K562 (cell line): ENCODE measurements around the gene TMPRSS9. TPM values are rescaled to one million over a fixed set of nuclear protein-coding genes. Genes with fewer than 3 reads are reported as not detected.

ENCODE experiments used
- SMARCA4 ChIP-seq: fragments of 450-650 bp; IDR thresholded peaks from 2 replicates; pipeline ENCODE4 v1.6.1; 2016
- ZNF23 ChIP-seq: fragments of 250-450 bp; sonication (Bioruptor Pico); IDR thresholded peaks from 2 replicates; pipeline ENCODE4 v1.4.0; 2020; ENCODE audit warnings: mild to moderate bottlenecking
- ZNF311 ChIP-seq: fragments of 250-450 bp; sonication (Bioruptor Pico); IDR thresholded peaks from 2 replicates; pipeline ENCODE4 v1.4.0; 2020; ENCODE audit warnings: mild to moderate bottlenecking, moderate library complexity
- polyA plus RNA-seq, 8 experiments: library from polyadenylated mRNA; depleted of rRNA in 4 of 8; stranded (reverse) in 5 of 8; unstranded in 3 of 8; fragments of >200 nt; fragmentation: Nextera tagmentation in 2 of 8; fragmentation: Illumina TruSeq in 1 of 8; extraction: Ambion mirVana in 2 of 8; extraction: Trizol in 1 of 8; gene quantifications; 2 replicates each; pipeline versions ENCODE4 v1.2.1 to v1.2.3, GENCODE V29; 2011 to 2014; ENCODE audit warnings: inconsistent platforms in 1 of 8, missing spikeins in 1 of 8
- total RNA-seq, 7 experiments: library from RNA; depleted of rRNA in 6 of 7; stranded (reverse); fragments of >200 nt in 6 of 7; fragmentation: Illumina TruSeq in 2 of 7; extraction: Trizol in 2 of 7; gene quantifications; 2 replicates each; pipeline versions ENCODE4 v1.2.1 to v1.2.3, GENCODE V29; 2011 to 2021; ENCODE audit warnings: low replicate concordance in 1 of 7
- TF ChIP-seq, protein P1 (sequence below), 2 experiments: fragments of 450-650 bp in 1 of 2; sonication (generic) in 1 of 2; formaldehyde crosslinking in 1 of 2; IDR thresholded peaks; 2 replicates each; pipeline versions ENCODE4 v1.7.1 to v1.9.0; 2016 to 2022; ENCODE audit warnings: inconsistent platforms in 1 of 2, mild to moderate bottlenecking in 1 of 2, missing genetic modification reagents in 1 of 2
- TF ChIP-seq, protein P2 (sequence below): fragments of 450-650 bp; IDR thresholded peaks from one replicate; pipeline ENCODE4 v1.6.1; 2018; ENCODE audit warnings: mild to moderate bottlenecking, moderate library complexity; ENCODE audit not compliant: partially characterized antibody
- TF ChIP-seq, protein P3 (sequence below): sonication (generic); formaldehyde crosslinking; IDR thresholded peaks from 2 replicates; pipeline ENCODE4 v1.8.1; 2023; ENCODE audit warnings: missing genetic modification reagents, mild to moderate bottlenecking, borderline replicate concordance
- TF ChIP-seq, protein P4 (sequence below), 2 experiments: fragments of 450-650 bp in 1 of 2; IDR thresholded peaks; 2 replicates each; pipeline ENCODE4 v1.6.1; 2011 to 2017; ENCODE audit warnings: low read depth in 2 of 2, antibody characterized with exemption in 1 of 2, borderline replicate concordance in 1 of 2, low read length in 1 of 2, mild to moderate bottlenecking in 1 of 2, mixed read lengths in 1 of 2; ENCODE audit not compliant: control insufficient read depth in 1 of 2

Gene TMPRSS9
- total and polyA plus RNA-seq, 9 of the 15 experiments (the other 6 are each of a cell fraction or from before 2014, with no cell fraction given): 0.01 to 0.03 TPM; not detected in 7

DNA sequence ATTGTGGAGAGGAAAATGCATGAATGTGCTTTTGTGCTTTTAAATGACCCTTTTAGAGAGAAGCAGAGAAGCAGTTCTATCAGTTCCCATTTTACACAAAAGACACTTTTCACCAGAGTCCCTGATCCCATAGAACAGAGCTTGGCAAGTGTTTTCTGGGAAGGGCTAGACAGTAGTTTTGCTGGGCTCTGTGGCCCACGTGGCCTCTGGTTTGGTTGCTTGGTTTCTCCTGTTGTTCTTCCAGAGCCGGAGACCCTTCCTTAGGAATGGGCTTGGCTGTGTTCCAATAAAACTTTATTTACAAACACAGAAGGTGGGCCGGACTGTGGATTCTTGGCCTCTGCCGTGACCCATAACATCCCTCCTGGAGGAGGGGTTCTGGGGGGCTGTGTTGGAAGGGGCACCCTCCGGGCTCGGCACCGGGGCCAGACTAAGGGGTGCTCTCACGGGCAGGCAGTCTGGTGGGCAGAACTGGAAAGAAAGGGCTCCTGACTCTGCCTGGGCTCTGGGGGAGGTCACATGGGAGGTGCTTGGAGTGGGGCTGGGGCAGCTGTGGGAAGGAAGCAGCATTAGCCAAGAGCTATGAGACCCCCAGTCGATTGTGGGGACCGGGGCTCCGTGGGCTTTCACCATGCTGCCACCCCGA, 28.3 kb upstream of the TMPRSS9 start (continued):
- TF ChIP-seq, protein P1, sequence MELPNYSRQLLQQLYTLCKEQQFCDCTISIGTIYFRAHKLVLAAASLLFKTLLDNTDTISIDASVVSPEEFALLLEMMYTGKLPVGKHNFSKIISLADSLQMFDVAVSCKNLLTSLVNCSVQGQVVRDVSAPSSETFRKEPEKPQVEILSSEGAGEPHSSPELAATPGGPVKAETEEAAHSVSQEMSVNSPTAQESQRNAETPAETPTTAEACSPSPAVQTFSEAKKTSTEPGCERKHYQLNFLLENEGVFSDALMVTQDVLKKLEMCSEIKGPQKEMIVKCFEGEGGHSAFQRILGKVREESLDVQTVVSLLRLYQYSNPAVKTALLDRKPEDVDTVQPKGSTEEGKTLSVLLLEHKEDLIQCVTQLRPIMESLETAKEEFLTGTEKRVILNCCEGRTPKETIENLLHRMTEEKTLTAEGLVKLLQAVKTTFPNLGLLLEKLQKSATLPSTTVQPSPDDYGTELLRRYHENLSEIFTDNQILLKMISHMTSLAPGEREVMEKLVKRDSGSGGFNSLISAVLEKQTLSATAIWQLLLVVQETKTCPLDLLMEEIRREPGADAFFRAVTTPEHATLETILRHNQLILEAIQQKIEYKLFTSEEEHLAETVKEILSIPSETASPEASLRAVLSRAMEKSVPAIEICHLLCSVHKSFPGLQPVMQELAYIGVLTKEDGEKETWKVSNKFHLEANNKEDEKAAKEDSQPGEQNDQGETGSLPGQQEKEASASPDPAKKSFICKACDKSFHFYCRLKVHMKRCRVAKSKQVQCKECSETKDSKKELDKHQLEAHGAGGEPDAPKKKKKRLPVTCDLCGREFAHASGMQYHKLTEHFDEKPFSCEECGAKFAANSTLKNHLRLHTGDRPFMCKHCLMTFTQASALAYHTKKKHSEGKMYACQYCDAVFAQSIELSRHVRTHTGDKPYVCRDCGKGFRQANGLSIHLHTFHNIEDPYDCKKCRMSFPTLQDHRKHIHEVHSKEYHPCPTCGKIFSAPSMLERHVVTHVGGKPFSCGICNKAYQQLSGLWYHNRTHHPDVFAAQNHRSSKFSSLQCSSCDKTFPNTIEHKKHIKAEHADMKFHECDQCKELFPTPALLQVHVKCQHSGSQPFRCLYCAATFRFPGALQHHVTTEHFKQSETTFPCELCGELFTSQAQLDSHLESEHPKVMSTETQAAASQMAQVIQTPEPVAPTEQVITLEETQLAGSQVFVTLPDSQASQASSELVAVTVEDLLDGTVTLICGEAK (IDR thresholded peaks at IDR 0.05): peak; percentile 92
- TF ChIP-seq, protein P1 (CRISPR knock-in tag; IDR thresholded peaks at IDR 0.05): peak; percentile 78
- TF ChIP-seq SMARCA4: no peak
- TF ChIP-seq ZNF23 (CRISPR knock-in tag): no peak
- TF ChIP-seq, protein P2, sequence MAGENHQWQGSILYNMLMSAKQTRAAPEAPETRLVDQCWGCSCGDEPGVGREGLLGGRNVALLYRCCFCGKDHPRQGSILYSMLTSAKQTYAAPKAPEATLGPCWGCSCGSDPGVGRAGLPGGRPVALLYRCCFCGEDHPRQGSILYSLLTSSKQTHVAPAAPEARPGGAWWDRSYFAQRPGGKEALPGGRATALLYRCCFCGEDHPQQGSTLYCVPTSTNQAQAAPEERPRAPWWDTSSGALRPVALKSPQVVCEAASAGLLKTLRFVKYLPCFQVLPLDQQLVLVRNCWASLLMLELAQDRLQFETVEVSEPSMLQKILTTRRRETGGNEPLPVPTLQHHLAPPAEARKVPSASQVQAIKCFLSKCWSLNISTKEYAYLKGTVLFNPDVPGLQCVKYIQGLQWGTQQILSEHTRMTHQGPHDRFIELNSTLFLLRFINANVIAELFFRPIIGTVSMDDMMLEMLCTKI: no peak
- TF ChIP-seq, protein P3, sequence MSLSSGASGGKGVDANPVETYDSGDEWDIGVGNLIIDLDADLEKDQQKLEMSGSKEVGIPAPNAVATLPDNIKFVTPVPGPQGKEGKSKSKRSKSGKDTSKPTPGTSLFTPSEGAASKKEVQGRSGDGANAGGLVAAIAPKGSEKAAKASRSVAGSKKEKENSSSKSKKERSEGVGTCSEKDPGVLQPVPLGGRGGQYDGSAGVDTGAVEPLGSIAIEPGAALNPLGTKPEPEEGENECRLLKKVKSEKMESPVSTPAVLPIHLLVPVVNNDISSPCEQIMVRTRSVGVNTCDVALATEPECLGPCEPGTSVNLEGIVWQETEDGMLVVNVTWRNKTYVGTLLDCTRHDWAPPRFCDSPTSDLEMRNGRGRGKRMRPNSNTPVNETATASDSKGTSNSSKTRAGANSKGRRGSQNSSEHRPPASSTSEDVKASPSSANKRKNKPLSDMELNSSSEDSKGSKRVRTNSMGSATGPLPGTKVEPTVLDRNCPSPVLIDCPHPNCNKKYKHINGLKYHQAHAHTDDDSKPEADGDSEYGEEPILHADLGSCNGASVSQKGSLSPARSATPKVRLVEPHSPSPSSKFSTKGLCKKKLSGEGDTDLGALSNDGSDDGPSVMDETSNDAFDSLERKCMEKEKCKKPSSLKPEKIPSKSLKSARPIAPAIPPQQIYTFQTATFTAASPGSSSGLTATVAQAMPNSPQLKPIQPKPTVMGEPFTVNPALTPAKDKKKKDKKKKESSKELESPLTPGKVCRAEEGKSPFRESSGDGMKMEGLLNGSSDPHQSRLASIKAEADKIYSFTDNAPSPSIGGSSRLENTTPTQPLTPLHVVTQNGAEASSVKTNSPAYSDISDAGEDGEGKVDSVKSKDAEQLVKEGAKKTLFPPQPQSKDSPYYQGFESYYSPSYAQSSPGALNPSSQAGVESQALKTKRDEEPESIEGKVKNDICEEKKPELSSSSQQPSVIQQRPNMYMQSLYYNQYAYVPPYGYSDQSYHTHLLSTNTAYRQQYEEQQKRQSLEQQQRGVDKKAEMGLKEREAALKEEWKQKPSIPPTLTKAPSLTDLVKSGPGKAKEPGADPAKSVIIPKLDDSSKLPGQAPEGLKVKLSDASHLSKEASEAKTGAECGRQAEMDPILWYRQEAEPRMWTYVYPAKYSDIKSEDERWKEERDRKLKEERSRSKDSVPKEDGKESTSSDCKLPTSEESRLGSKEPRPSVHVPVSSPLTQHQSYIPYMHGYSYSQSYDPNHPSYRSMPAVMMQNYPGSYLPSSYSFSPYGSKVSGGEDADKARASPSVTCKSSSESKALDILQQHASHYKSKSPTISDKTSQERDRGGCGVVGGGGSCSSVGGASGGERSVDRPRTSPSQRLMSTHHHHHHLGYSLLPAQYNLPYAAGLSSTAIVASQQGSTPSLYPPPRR (CRISPR knock-in tag): no peak
- TF ChIP-seq ZNF311 (CRISPR knock-in tag): no peak
- TF ChIP-seq, protein P4, sequence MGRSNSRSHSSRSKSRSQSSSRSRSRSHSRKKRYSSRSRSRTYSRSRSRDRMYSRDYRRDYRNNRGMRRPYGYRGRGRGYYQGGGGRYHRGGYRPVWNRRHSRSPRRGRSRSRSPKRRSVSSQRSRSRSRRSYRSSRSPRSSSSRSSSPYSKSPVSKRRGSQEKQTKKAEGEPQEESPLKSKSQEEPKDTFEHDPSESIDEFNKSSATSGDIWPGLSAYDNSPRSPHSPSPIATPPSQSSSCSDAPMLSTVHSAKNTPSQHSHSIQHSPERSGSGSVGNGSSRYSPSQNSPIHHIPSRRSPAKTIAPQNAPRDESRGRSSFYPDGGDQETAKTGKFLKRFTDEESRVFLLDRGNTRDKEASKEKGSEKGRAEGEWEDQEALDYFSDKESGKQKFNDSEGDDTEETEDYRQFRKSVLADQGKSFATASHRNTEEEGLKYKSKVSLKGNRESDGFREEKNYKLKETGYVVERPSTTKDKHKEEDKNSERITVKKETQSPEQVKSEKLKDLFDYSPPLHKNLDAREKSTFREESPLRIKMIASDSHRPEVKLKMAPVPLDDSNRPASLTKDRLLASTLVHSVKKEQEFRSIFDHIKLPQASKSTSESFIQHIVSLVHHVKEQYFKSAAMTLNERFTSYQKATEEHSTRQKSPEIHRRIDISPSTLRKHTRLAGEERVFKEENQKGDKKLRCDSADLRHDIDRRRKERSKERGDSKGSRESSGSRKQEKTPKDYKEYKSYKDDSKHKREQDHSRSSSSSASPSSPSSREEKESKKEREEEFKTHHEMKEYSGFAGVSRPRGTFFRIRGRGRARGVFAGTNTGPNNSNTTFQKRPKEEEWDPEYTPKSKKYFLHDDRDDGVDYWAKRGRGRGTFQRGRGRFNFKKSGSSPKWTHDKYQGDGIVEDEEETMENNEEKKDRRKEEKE (IDR thresholded peaks at IDR 0.05; ENCODE audit: borderline replicate concordance in 1 of 2, control insufficient read depth in 1 of 2, low read depth in 2 of 2, low read length in 1 of 2): no peak
